GM18909 (cell line): ENCODE results near the gene PCSK1.
A peak's percentile ranks its signal among the peaks of the same experiment; 100 is the strongest.

Source experiments
- ATAC-seq: cut with Tn5 transposase; IDR thresholded peaks from one replicate; pipeline ENCODE4 v1.9.1; 2021; ENCODE audit warnings: mild to moderate bottlenecking; ENCODE audit not compliant: unreplicated experiment, poor library complexity

Gene PCSK1

GRCh38 chr5:96433066-96433447, at the start of gene PCSK1:
Gene PCSK1 (minus strand): TSS chr5:96433248. CDS start chr5:96433042, 206 bp downstream.
- ATAC-seq, result peak; percentile 28

GRCh38 chr5:96481867-96482266, 48.8 kb upstream of the PCSK1 start:
- no peak for ATAC-seq

GRCh38 chr5:96481009-96481786, 48.1 kb upstream of the PCSK1 start:
- ATAC-seq, result no peak

- no peak for ATAC-seq
Observed at GRCh38 chr5:96478983-96479382, 45.9 kb upstream of the PCSK1 start.

- no peak for ATAC-seq
Observed at GRCh38 chr5:96476654-96477053, 43.6 kb upstream of the PCSK1 start.

GRCh38 chr5:96474073-96474472, 41.0 kb upstream of the PCSK1 start:
- ATAC-seq, result no peak

- ATAC-seq, result no peak
Observed at GRCh38 chr5:96473155-96473554, 40.1 kb upstream of the PCSK1 start.

GRCh38 chr5:96470785-96471184, 37.7 kb upstream of the PCSK1 start:
- ATAC-seq, result no peak

GRCh38 chr5:96468956-96469355, 35.9 kb upstream of the PCSK1 start:
- no peak for ATAC-seq

- ATAC-seq, result no peak
Observed at GRCh38 chr5:96463091-96463490, 30.0 kb upstream of the PCSK1 start.

- ATAC-seq, result no peak
Observed at GRCh38 chr5:96459313-96460121, 26.5 kb upstream of the PCSK1 start.

- ATAC-seq, result no peak
Observed at GRCh38 chr5:96458176-96458575, 25.1 kb upstream of the PCSK1 start.

GRCh38 chr5:96455789-96456188, 22.7 kb upstream of the PCSK1 start:
- ATAC-seq, result no peak

GRCh38 chr5:96453394-96453793, 20.3 kb upstream of the PCSK1 start:
- no peak for ATAC-seq

GRCh38 chr5:96447949-96448348, 14.9 kb upstream of the PCSK1 start:
- no peak for ATAC-seq

GRCh38 chr5:96440185-96440538, 7.1 kb upstream of the PCSK1 start:
- ATAC-seq, result peak; percentile 36

- ATAC-seq, result peak; percentile 95
Observed at GRCh38 chr5:96439477-96440184, 6.6 kb upstream of the PCSK1 start.

- ATAC-seq, result peak; percentile 66
Observed at GRCh38 chr5:96434201-96434645, 1.2 kb upstream of the PCSK1 start.

- ATAC-seq, result peak; percentile 62
Observed at GRCh38 chr5:96432216-96433065, 607 bp downstream of the PCSK1 start.
